HT1080 (cell line): ENCODE results near the gene LHFPL6. TPM values are rescaled to one million over a fixed set of nuclear protein-coding genes. Genes with fewer than 3 reads are reported as not detected.

Source experiments
- DNase-seq: peaks from one replicate; pipeline ENCODE4 v3.0.0-alpha.2; 2015; ENCODE audit warnings: low read depth
- total RNA-seq: library from RNA; depleted of rRNA; stranded (reverse); fragments of >200 nt; shearing (Covaris generic); gene quantifications from 2 replicates; pipeline ENCODE4 v1.2.3, GENCODE V29; 2014

The LHFPL6 gene
- total RNA-seq, 1 experiment from 2014 or later: 17.8 TPM

DNA sequence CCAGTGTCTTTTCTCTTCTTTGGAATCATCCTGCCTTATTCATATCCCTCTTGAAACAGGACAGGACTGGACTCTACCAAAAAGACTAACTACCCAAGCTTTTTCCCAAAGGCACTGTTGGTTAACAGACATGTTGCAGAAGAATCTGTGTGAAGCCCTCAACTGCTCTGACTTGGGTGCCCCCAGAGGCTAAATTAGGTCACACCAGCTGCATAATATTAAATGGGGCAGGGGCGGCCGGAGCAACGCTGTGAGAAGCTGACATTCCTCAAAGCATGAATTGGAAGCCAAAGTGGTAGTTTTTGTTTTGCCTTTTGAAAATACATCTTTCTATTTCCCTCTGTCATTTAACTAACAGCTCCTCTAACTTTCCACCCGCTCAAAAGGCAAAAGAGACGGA lies 185.9 kb downstream of the LHFPL6 start:
- DNase-seq: no peak

GRCh38 chr13:39415008-39415802 lies 187.8 kb downstream of the LHFPL6 start:
- peak; percentile 22 for DNase-seq

DNA sequence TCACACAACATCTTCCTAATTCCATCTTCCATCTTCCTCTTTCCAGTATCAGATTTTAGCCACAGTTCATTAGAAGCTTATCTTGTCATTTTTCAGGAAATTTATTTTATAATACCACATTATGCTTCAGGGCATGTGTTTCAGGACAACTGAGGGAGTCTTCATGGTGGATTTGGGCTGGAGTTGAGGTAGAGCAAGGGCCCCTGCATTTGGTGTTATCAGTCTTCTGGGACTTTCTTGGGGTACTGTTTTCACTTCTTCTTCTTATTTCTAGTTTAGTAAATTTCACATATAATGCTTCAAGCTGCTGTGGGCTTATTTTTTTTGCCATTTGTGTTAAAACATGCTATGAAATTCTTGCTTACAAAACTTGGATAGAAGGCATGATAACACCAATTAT lies 188.7 kb downstream of the LHFPL6 start:
- DNase-seq: no peak

GRCh38 chr13:39411511-39411910 lies 191.5 kb downstream of the LHFPL6 start:
- DNase-seq: no peak

DNA sequence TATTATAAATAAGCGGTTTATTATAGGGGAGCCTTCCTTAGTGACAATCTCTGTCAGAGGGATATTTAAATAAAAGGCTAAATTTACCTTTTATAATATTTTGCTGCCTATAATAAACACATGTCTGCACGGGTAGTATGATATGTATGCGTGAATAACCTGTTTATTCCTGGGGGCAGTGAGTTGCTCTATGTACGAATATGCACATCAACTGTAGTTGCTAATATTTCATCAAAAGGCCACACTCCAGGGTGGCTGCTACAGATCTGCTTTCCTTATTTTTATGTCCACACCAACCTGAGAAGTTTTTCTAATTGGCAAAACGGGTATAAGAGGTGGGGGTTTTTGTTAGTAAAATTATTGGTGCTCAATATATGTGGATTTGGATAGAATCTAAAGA lies 192.0 kb downstream of the LHFPL6 start:
- no peak for DNase-seq

DNA sequence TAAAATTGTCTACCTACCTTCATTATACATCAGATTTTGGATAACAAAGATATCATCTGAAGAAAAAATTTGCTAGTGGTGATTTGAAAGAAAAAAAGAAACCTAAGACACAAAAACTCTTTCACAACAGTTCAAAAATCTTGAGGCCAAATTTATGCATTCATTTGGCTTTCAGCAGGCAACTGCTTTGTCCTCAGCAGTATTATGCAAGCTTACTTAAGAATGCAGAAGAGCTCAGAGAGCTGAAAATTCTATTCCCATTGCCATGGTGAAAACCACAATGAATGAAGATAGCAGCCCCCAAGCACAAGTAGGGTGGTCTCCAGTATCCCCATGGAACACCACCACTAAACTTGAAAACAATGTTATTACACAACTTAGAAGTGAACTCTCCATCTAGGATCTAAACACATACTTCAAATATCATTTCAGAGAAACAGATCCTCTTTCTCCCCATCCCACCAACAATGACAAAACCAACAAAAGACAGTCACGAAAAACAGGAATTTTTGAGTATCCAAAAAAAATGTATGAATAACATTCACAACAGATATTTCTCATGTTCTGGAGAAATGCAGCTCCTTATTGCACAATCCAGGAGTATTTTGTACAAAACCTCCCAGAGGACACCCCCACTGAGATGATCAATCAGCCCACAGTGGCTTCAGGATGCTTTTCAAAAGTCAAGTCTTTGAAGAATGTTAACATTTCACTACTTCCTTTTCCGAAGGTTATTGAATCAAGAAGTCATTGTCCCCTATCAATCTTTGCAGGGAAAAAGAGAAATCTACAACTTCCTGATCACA lies 192.7 kb downstream of the LHFPL6 start:
- no peak for DNase-seq

DNA sequence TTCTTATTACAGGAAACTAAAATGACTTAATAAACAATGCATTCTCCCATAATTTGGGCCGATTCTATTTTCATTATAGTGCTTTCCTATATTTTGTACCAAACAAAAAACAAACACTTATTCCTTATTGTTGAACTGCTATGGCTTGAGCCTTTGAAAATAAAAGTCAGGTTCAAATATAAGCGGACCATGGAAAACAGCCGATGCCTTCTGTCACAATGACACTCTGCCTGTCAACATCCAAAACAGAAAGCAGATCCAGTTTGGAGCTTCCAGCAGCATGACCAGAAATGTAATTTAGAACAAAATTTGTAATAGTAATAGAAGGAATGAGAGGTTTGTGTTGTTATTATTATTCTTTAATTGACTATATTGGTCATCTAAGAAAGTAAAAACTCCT lies 194.5 kb downstream of the LHFPL6 start:
- DNase-seq: no peak

- no peak for DNase-seq
Measured at GRCh38 chr13:39407786-39408185, 195.2 kb downstream of the LHFPL6 start.

DNA sequence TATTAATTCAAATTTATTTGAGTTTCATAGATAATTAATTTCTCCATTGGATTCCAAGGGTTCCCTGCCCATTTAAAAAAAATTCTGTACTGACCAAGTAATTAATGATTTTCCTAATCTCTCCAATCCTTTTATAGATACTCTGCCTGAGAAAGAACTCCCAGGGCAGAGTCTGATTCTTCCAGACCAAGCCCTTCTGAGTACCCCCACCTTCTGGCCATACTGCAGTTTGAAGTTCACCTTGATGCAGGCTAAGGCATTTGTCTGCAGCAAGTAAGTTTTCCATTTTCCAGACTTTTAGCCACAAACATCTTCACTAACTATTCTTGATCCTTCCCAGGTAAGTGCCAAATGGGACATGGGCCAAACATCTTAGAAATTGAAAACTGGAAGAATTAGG lies 195.9 kb downstream of the LHFPL6 start:
- no peak for DNase-seq

DNA sequence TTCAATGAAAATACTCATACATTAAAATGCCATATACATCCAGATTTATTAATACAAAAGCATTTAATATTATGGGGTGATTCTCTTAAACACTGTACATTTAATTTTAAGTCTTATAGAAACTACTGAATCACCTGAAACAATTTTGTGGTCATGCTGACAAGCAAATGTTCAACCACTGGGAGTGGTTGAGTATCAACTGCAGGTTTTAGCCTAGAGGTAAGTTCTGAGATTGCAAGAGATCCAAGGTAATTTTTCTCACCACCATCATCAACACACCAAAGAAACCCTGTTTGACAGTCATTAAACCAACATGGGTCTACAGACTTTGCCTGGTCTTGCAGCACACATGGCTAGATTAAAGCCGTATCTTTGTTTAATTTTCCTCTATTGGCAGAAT lies 196.3 kb downstream of the LHFPL6 start:
- DNase-seq: peak; percentile 11

GRCh38 chr13:39405596-39406205 lies 197.3 kb downstream of the LHFPL6 start:
- no peak for DNase-seq

DNA sequence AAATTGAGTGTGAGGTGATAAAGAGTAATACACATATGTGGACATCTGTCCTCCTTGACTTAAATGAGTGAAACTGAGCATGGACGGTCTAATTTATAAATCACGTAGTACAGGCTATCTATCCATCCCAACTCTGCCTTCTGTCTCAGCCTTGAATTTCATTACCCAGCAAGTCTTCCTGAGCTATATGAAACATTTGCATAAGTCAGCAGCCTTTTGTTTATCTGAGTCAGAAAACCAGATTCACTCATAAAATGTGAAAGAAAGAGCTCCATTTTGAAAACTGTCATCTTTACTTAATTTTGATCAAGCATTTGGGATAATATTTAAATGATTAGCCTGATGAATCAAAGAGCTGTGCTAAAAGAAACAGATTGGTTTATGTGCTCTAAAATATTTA lies 197.9 kb downstream of the LHFPL6 start:
- no peak for DNase-seq

GRCh38 chr13:39403106-39403505 lies 199.9 kb downstream of the LHFPL6 start:
- DNase-seq: no peak

- DNase-seq: no peak
Measured at GRCh38 chr13:39402221-39402970, 200.6 kb downstream of the LHFPL6 start.

DNA sequence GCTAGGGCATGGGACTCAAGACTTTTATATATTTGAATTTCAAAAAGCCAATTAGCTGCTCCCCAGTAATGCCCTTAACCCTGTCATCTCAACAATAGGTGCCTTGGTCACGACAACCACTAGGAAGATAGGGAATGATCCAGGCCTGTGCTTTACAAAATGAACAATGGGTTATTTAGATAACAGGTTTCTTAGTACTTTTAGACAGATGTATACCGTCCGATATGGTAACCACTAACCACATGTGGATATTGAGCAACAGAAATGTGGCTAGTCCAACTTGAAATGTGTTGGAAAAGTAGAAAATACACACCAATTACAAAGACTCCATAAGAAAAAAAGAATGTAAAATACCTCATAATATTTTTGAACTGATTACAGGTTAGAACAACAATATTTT lies 201.2 kb downstream of the LHFPL6 start:
- no peak for DNase-seq

DNA sequence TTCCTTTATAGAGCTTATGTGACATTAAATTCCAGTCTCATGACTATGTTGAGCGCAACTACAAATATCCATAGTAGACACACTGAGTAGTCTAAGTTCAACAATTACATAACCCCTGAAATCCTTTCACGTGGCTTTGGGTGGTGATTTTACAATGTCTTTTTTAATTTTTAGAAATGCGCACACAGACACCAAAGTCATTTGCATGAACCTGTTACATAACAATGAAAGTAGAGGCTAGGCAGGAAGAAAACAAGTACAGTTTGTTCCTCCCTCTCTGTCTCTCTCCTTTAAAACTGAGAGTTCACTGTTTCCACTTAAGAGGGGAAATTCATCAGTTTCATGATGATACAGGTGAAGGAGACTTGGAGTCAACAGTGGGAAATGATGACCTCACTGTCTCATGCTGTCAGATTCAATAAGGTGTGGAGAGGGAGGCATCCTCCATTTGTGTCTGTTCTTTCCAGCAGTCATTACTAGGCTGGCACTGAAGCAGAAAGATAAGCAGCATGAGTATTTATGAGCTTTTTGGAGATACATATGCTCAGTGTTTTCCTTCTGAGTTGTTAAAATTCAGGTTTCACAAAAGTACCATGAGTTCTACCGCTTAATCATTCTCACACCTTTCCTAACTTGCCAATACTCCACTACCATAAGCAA lies 201.8 kb downstream of the LHFPL6 start:
- DNase-seq: no peak

- DNase-seq: no peak
Measured at GRCh38 chr13:39399102-39399501, 203.9 kb downstream of the LHFPL6 start.

DNA sequence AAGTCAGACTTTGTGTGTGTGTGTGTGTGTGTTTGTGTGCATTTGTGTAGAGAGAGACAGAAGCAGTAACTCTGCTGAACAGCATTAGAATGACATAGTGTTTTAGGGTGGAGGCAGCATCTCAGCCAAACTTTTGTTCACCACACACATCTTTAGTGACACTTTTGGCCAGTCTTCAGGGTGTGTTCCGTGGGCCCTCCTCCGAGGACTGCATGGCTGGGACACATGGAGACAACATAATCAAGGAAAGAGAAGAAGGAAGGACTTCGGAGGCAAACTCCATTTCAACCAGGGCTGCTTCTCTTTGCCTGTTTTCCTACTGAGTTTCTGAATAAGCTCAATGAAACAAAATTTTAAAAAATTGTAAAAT lies 205.1 kb downstream of the LHFPL6 start:
- DNase-seq: no peak

DNA sequence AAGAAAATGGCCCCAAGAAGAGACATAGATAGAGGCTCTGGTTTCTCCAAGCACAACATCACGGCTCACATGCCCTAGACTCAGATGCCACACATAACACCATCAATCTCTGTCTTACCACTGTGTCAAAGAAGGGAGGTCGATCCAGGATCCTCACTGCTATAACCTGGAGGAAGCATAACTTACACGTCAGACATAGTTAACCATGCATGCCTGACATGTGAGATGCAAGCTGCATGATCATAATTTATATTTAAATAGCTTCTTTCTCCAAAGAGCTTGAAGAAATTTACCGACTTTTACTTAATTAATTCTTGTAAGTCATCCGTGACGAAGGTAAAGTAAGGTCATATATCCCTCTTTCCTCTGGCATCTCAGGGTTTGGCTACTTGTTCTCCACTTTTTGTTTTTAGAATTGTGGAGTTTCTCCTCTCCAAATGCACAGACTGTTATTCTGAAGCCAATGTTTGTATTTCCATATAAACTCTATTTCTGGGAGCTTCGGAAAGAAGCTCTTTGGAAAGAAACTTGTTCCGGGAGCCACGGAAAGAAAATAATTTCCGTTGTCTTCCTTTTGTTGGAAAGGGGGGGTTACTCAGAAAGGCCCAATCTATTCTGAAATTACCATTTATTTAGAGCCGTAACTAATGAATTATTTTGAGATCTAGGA lies 205.6 kb downstream of the LHFPL6 start:
- DNase-seq: no peak
